HCT116 (cell line): ENCODE data around the gene IPP. TPM values are rescaled to one million over a fixed set of nuclear protein-coding genes. Genes with fewer than 3 reads are reported as not detected.

ENCODE experiments used
- ATAC-seq: fragments of 200-7000 bp; cut with Tn5 transposase; 2 replicates; pipeline ENCODE4 v1.9.1; 2020; ENCODE audit warnings: mild to moderate bottlenecking, moderate library complexity
- BruUV-seq: library from RNA; stranded (reverse); fragments of 400-500 nt; replicated peaks from 2 replicates; lab custom pipeline; 2021; lab: Mats Ljungman, UMichigan
- CTCF ChIA-PET: fragments of 300-600 bp; sonication (Branson Sonifier 250); formaldehyde crosslinking; loops from one replicate; lab custom pipeline; 2021; ENCODE audit warnings: antibody characterized with exemption; lab: Charles Lee
- POLR2A ChIA-PET: fragments of 300-600, 350-600 bp; sonication (Branson Sonifier 250); formaldehyde crosslinking; loops from one replicate; lab custom pipeline; 2021; ENCODE audit warnings: antibody characterized with exemption; lab: Charles Lee
- RAD21 ChIA-PET, 2 experiments: fragments of 300-600 bp; sonication (Branson Sonifier 250); formaldehyde crosslinking; loops; one replicate each; lab custom pipeline; 2023; ENCODE audit warnings: low total read pairs in 2 of 2; ENCODE audit not compliant: uncharacterized antibody in 2 of 2, unreplicated experiment in 2 of 2, low non-redundant PET in 1 of 2; lab: Charles Lee
- DNase-seq: peaks from one replicate; pipeline ENCODE4 v3.0.0-alpha.2; 2010; ENCODE audit warnings: low read depth, low spot score
- H2AFZ ChIP-seq: fragments of 200-600 bp; shearing (Covaris generic), sonication (generic); 2 replicates; pipeline ENCODE4 v1.6.1; 2017; ENCODE audit warnings: low read depth, mixed run types, mixed read lengths, antibody characterized with exemption, low read length; ENCODE audit not compliant: poor library complexity, severe bottlenecking
- H3K27ac ChIP-seq: 2 replicates; pipeline ENCODE4 v1.5.1; 2012; ENCODE audit warnings: low read depth, low read length
- H3K27me3 ChIP-seq: fragments of 200-600 bp; sonication (generic); 2 replicates; pipeline ENCODE4 v1.6.1; 2016; ENCODE audit warnings: mixed run types, low read length, mixed read lengths; ENCODE audit not compliant: insufficient read depth
- H3K36me3 ChIP-seq, 2 experiments: fragments of 200-500 bp in 1 of 2; fragments of 200-600 bp in 1 of 2; sonication (Bioruptor generic) in 1 of 2; sonication (generic) in 1 of 2; 2 replicates each; pipeline versions ENCODE4 v1.5.1 to v1.6.1; 2014 to 2016; ENCODE audit warnings: low read length in 2 of 2, inconsistent platforms in 1 of 2, mixed read lengths in 1 of 2, mixed run types in 1 of 2; ENCODE audit not compliant: insufficient read depth in 2 of 2, control insufficient read depth in 1 of 2
- H3K4me1 ChIP-seq, 2 experiments: fragments of 200-600 bp in 1 of 2; sonication (generic) in 1 of 2; 2 replicates each; pipeline versions ENCODE4 v1.5.1 to v1.6.1; 2012 to 2017; ENCODE audit warnings: low read length in 2 of 2, inconsistent platforms in 1 of 2, mild to moderate bottlenecking in 1 of 2, mixed read lengths in 1 of 2, mixed run types in 1 of 2, moderate library complexity in 1 of 2; ENCODE audit not compliant: insufficient read depth in 2 of 2, control insufficient read depth in 1 of 2
- H3K4me2 ChIP-seq: fragments of 200-600 bp; sonication (generic); 2 replicates; pipeline ENCODE4 v1.6.1; 2017; ENCODE audit warnings: mixed run types, low read length, mixed read lengths
- H3K4me3 ChIP-seq, 2 experiments: fragments of 200-600 bp in 1 of 2; sonication (generic) in 1 of 2; replicated peaks in 1 of 2; 2 replicates each; pipeline ENCODE4 v1.5.1; 2011 to 2016; ENCODE audit warnings: low read length in 2 of 2, control low read depth in 1 of 2, low read depth in 1 of 2, mild to moderate bottlenecking in 1 of 2, mixed read lengths in 1 of 2, mixed run types in 1 of 2
- H3K79me2 ChIP-seq: fragments of 200-600 bp; sonication (generic); 2 replicates; pipeline ENCODE4 v1.6.1; 2017; ENCODE audit warnings: mild to moderate bottlenecking, mixed run types, low read length, moderate library complexity, mixed read lengths; ENCODE audit not compliant: insufficient read depth
- H3K9ac ChIP-seq: fragments of 200-600 bp; sonication (generic); 2 replicates; pipeline ENCODE4 v1.6.1; 2016; ENCODE audit warnings: low read length, mixed read lengths
- H3K9me2 ChIP-seq: fragments of 200-600 bp; sonication (generic), shearing (Covaris generic); 2 replicates; pipeline ENCODE4 v1.6.1; 2017; ENCODE audit warnings: mixed run types, mild to moderate bottlenecking, moderate library complexity; ENCODE audit not compliant: insufficient read depth
- H3K9me3 ChIP-seq, 2 experiments: fragments of 200-500 bp in 1 of 2; fragments of 200-600 bp in 1 of 2; sonication (Bioruptor generic) in 1 of 2; sonication (generic) in 1 of 2; 2 replicates each; pipeline ENCODE4 v1.6.1; 2014 to 2017; ENCODE audit warnings: low read length in 2 of 2, mixed read lengths in 2 of 2, inconsistent platforms in 1 of 2, low read depth in 1 of 2, mild to moderate bottlenecking in 1 of 2, mixed run types in 1 of 2, moderate library complexity in 1 of 2; ENCODE audit not compliant: control insufficient read depth in 1 of 2, insufficient read depth in 1 of 2
- H4K20me1 ChIP-seq: fragments of 200-600 bp; sonication (generic), shearing (Covaris generic); 2 replicates; pipeline ENCODE4 v1.6.1; 2017; ENCODE audit warnings: mixed run types, mild to moderate bottlenecking, moderate library complexity; ENCODE audit not compliant: insufficient read depth
- CBX3 ChIP-seq: IDR thresholded peaks from 2 replicates; pipeline ENCODE4 v1.6.1; 2012; ENCODE audit warnings: low read depth
- CEBPB ChIP-seq: IDR thresholded peaks from 2 replicates; pipeline ENCODE4 v1.6.1; 2012; ENCODE audit warnings: low read depth
- EGR1 ChIP-seq: IDR thresholded peaks from 2 replicates; pipeline ENCODE4 v1.6.1; 2012; ENCODE audit warnings: low read depth
- ELF1 ChIP-seq: IDR thresholded peaks from 2 replicates; pipeline ENCODE4 v1.6.1; 2012; ENCODE audit warnings: low read depth, borderline replicate concordance
- EZH2 ChIP-seq: fragments of 200-600 bp; sonication (generic); IDR thresholded peaks from 2 replicates; pipeline ENCODE4 v1.6.1; 2017; ENCODE audit warnings: antibody characterized with exemption, mixed run types
- EZH2phosphoT487 ChIP-seq: fragments of 200-600 bp; IDR thresholded peaks from 2 replicates; pipeline ENCODE4 v1.6.1; 2018; ENCODE audit warnings: antibody characterized with exemption, borderline replicate concordance
- FOSL1 ChIP-seq: IDR thresholded peaks from 2 replicates; pipeline ENCODE4 v1.6.1; 2012; ENCODE audit warnings: low read depth
- POLR2A ChIP-seq: IDR thresholded peaks from 2 replicates; pipeline ENCODE4 v1.7.0; 2011; ENCODE audit warnings: borderline replicate concordance; ENCODE audit not compliant: insufficient read depth, insufficient read length; ENCODE audit errors: extremely low read depth
- POLR2AphosphoS5 ChIP-seq: IDR thresholded peaks from 2 replicates; pipeline ENCODE4 v1.6.1; 2011; ENCODE audit warnings: mild to moderate bottlenecking, low read depth, low read length, moderate library complexity
- RAD21 ChIP-seq: IDR thresholded peaks from 2 replicates; pipeline ENCODE4 v1.6.1; 2012; ENCODE audit warnings: low read depth, mild to moderate bottlenecking
- REST ChIP-seq: IDR thresholded peaks from 2 replicates; pipeline ENCODE4 v1.6.1; 2012; ENCODE audit warnings: low read depth
- SIN3A ChIP-seq: IDR thresholded peaks from 2 replicates; pipeline ENCODE4 v1.6.1; 2012; ENCODE audit warnings: low read depth
- SP1 ChIP-seq: IDR thresholded peaks from 2 replicates; pipeline ENCODE4 v1.6.1; 2012; ENCODE audit warnings: low read depth
- YY1 ChIP-seq: IDR thresholded peaks from 2 replicates; pipeline ENCODE4 v1.6.1; 2011; ENCODE audit warnings: low read length, low read depth, moderate library complexity, mild to moderate bottlenecking; ENCODE audit not compliant: insufficient replicate concordance; ENCODE audit errors: extremely low read depth
- ZFX ChIP-seq: fragments of 450-650 bp; IDR thresholded peaks from 2 replicates; pipeline ENCODE4 v1.6.1; 2017
- ZNF274 ChIP-seq: fragments of 200-500 bp; sonication (Bioruptor generic); IDR thresholded peaks from 2 replicates; pipeline ENCODE4 v1.6.1; 2014; ENCODE audit warnings: mild to moderate bottlenecking, low read depth, low read length, inconsistent platforms
- intact Hi-C: fragments of 100-400 bp; cut with micrococcal nuclease; formaldehyde crosslinking; loops from 2 replicates; pipeline ENCODE4 v1.10.0; 2022
- total RNA-seq: library from RNA; stranded (reverse); gene quantifications from one replicate; pipeline ENCODE4 v1.2.1, GENCODE V29; 2021; ENCODE audit not compliant: unreplicated experiment
- TF ChIP-seq, protein P1 (sequence below): IDR thresholded peaks from 2 replicates; pipeline ENCODE4 v1.6.1; 2011; ENCODE audit warnings: mild to moderate bottlenecking, low read length, moderate library complexity; ENCODE audit not compliant: insufficient replicate concordance; ENCODE audit errors: extremely low read depth
- TF ChIP-seq, protein P2 (sequence below), 3 experiments: fragments of 200-600 bp in 1 of 3; sonication (generic) in 1 of 3; IDR thresholded peaks in 2 of 3; conservative IDR thresholded peaks in 1 of 3; 2 replicates each; pipeline ENCODE4 v1.5.1; 2012 to 2017; ENCODE audit warnings: low read depth in 2 of 3, low read length in 2 of 3, antibody characterized with exemption in 1 of 3, borderline replicate concordance in 1 of 3, control low read depth in 1 of 3, mild to moderate bottlenecking in 1 of 3, mixed read lengths in 1 of 3, mixed run types in 1 of 3, moderate library complexity in 1 of 3; ENCODE audit not compliant: insufficient read depth in 1 of 3

IPP gene
- total RNA-seq, 1 experiment from 2014 or later, result 13.8 TPM

GRCh38 chr1:45723248-45723930 is 27.1 kb downstream of the IPP start:
- Histone ChIP-seq H3K9me3 (no peaks in the 10 kb centered on the region), H3K4me2 (no peak overlapping the region), H4K20me1 (no peaks in the 10 kb centered on the region), H3K79me2 (no peaks in the 10 kb centered on the region), H3K4me1 (no peaks in the 10 kb centered on the region), H3K4me3 (no peak overlapping the region), H3K9me2 (no peaks in the 10 kb centered on the region), H3K9ac (no peak overlapping the region), H2AFZ (no peak overlapping the region), H3K27me3 (no peaks in the 10 kb centered on the region), H3K36me3 (no peaks in the 10 kb centered on the region), H3K27ac (no peak overlapping the region)
- no peak for ATAC-seq
- ChIA-PET POLR2A (no interaction called here), CTCF (no interaction called here), RAD21 (no interaction called here)
- BruUV-seq, result no TSS peak
- DNase-seq, result no peak
- intact Hi-C loops, result no loop called here
- TF ChIP-seq, protein P1, sequence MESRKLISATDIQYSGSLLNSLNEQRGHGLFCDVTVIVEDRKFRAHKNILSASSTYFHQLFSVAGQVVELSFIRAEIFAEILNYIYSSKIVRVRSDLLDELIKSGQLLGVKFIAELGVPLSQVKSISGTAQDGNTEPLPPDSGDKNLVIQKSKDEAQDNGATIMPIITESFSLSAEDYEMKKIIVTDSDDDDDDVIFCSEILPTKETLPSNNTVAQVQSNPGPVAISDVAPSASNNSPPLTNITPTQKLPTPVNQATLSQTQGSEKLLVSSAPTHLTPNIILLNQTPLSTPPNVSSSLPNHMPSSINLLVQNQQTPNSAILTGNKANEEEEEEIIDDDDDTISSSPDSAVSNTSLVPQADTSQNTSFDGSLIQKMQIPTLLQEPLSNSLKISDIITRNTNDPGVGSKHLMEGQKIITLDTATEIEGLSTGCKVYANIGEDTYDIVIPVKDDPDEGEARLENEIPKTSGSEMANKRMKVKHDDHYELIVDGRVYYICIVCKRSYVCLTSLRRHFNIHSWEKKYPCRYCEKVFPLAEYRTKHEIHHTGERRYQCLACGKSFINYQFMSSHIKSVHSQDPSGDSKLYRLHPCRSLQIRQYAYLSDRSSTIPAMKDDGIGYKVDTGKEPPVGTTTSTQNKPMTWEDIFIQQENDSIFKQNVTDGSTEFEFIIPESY, result no peak
- TF ChIP-seq EGR1, result no peak
- no peak for TF ChIP-seq FOSL1
- no peak for TF ChIP-seq ZFX
- no peak for TF ChIP-seq CBX3
- TF ChIP-seq EZH2phosphoT487, result no peak
- TF ChIP-seq ZNF274, result no peak
- TF ChIP-seq, protein P2, sequence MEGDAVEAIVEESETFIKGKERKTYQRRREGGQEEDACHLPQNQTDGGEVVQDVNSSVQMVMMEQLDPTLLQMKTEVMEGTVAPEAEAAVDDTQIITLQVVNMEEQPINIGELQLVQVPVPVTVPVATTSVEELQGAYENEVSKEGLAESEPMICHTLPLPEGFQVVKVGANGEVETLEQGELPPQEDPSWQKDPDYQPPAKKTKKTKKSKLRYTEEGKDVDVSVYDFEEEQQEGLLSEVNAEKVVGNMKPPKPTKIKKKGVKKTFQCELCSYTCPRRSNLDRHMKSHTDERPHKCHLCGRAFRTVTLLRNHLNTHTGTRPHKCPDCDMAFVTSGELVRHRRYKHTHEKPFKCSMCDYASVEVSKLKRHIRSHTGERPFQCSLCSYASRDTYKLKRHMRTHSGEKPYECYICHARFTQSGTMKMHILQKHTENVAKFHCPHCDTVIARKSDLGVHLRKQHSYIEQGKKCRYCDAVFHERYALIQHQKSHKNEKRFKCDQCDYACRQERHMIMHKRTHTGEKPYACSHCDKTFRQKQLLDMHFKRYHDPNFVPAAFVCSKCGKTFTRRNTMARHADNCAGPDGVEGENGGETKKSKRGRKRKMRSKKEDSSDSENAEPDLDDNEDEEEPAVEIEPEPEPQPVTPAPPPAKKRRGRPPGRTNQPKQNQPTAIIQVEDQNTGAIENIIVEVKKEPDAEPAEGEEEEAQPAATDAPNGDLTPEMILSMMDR (IDR thresholded peaks at IDR 0.05 in 2 of 3, conservative IDR thresholded peaks at IDR 0.05 in 1 of 3; ENCODE audit: borderline replicate concordance in 1 of 3, insufficient read depth in 1 of 3, low read depth in 2 of 3, low read length in 2 of 3), result no peak
- TF ChIP-seq YY1, result no peak
- TF ChIP-seq RAD21, result no peak
- TF ChIP-seq SP1, result no peak
- no peak for TF ChIP-seq CEBPB
- no peak for TF ChIP-seq ELF1
- TF ChIP-seq REST, result no peak
- TF ChIP-seq EZH2, result no peak
- no peak for TF ChIP-seq SIN3A
- no peak for TF ChIP-seq POLR2A
- TF ChIP-seq POLR2AphosphoS5, result no peak
- TF ChIP-seq, all 23 proteins: peak for 0
